GM21576 (cell line): ENCODE results near the gene RPS26.
"Not testable (repeated sequence)": the region's sequence is repeated elsewhere in the genome, so short reads cannot be mapped to it uniquely, and the experiment has no call there.

Experiments
- ATAC-seq: cut with Tn5 transposase; IDR thresholded peaks from one replicate; pipeline ENCODE4 v1.9.1; 2021; ENCODE audit warnings: mild to moderate bottlenecking, moderate library complexity; ENCODE audit not compliant: unreplicated experiment

The RPS26 gene

DNA sequence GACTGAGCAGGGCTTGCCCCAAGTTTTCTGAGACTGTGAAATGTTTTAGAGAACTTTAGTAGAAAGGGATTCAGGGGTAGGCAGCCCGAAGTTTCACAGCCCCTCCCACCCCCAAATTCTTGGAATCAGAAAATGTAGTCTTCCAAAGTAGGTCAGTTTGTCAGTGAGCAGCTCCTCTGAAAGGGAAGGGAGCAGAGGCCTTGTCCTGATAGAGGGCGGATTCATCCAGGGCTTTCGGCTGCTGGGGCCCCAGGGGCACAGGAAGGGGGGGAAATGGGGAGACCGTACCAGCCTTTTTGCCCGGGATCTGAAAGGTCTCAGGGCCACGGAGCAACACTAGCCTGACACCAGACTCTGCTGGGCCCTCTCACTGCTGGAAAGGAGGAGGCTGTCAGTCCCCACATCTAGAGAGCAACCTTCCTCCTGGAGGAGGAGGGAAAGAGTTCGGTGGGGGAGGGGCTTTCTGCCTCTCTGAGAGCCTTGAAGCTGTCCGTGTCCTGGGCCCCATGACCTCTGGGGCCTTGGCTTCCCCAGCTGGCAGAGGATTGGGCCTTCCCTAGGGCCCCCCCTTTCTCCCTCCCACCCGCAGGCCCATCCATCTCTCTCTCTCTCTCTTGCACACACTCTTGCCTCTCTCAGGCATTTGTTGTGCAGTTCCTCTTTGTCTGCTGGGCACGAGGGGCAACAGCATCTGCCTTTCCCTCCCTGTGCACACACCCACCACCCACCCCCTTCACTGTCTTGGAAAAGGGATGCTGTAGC lies 21.1 kb upstream of the RPS26 start, which contains the start of gene IKZF4:
TSS of gene IKZF4 (plus strand) at position 621 of the 762 bp plus-strand sequence. CDS start 451 bp downstream, outside the sequence.
- no peak for ATAC-seq

DNA sequence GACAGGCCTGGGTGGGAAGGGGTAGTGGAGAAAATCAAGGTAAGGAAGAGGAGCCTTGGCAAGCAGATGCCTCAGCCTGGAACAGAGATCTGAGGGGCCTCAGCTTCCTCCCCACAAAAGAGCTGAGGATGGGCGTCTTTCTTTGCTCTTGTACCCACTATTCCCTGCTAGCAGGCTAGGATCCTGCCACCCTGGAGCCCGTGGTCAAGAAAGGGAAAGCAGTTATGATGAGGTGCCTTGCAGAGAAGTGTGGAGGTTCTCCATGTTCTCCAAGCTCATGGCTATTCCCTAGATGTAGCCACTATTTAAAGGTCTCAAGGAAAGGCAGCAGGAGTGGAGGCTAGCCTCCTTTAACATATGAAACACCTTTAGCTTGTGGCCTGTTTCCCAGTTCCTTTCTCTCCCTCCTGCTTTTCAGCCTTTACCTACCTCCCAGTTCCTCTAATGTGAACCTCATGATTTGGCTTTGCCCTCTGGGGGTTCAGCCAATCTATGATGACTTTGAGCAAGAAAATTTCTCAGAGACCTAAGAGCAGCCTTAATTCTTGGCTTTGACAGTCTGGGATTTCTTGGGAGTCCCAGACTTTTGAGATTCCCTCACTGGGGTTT lies 19.7 kb upstream of the RPS26 start:
- no peak for ATAC-seq

DNA sequence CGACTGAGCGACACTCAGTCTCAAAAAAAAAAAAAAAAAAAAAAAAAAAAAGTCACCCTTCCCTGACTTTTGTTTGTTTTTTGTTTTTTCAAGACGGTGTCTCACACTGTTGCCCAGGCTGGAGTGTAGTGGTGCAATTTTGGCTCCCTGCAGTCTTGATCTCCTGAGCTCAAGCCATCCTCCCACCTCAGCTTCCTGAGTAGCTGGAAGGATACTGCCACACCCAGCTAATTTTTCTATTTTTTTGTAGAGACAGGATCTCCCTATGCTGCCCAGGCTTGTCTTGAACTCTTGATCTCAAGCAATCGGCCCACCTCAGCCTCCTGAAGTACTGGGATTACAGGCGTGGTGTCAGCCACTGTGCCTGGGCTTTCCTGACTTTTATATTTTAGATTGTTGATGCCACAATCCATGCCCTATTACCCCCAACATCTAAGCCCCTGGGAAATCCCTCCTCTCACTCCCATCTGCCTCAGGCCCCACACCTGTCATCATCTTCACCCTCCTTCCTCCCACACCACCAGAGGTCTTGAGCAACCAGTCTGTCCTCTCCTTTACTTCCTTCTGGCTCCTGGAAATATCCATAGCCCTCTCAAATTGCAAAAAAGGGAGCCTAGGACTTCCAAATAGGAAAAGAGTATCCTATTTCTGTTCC lies 13.1 kb upstream of the RPS26 start:
- ATAC-seq = no peak

DNA sequence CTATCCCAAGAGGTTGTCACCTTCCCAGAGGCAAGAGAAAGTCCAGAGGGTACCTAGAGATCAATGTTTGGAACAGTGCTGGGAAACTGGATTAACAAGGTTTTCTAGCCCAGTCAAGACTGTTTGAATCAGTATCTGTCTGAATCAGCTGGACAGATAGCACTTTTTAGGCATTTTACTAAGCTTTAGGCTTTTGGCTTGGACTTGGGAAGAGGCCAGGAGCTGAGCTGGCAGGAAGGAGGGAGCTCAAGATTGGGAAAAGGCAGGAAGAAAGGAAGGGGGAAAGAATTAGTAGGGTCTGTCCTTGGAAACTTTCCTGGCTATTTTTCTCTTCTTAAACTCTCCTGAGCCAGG lies 12.6 kb upstream of the RPS26 start:
- no peak for ATAC-seq

DNA sequence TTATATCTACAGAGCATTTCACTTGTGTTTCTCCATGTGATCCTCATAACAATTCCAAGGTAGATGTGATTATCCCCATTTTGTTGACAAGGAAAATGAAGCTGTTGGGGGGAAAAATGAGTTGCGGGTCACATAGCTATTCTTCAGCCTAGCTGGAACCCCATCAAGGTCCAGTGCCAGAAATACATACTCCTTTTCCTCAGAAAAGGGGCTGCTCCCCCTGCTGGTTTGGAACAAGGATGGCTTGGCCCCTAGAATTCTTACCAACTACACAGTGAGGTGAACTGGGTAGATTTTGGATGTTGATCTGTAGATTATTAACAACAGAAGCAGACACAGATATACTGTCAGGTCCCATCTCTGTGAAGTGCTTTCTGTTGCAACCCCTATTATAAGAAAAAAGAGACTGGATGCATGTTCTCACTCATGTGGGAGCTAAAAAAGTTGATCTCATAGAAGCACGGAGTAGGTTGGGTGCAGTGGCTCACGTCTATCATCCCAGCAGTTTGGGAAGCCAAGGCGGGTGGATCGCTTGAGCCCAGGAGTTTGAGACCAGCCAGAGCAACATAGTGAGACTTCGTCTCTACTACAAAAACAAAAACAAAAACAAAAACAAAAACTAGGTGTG lies 11.9 kb upstream of the RPS26 start:
- ATAC-seq = no peak

DNA sequence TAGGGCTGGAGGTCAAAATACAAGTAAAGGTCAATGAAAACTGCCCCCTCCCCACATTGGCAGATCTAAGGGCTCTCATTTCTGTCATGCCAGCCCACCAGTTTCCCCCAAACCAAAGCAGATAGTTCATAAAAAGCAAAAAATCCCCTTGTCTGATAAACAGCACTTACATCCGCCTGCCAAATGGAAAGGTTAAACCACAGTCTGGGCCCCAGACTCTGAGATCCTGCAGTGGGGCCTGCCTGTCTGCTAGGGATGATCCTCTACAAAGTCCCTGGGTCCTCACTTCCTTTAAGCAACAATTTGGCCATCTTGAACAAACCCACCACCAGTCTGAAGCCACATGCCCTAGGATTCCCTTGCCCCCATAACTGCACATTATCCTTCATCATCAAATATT lies 9.7 kb upstream of the RPS26 start:
- ATAC-seq = no peak

DNA sequence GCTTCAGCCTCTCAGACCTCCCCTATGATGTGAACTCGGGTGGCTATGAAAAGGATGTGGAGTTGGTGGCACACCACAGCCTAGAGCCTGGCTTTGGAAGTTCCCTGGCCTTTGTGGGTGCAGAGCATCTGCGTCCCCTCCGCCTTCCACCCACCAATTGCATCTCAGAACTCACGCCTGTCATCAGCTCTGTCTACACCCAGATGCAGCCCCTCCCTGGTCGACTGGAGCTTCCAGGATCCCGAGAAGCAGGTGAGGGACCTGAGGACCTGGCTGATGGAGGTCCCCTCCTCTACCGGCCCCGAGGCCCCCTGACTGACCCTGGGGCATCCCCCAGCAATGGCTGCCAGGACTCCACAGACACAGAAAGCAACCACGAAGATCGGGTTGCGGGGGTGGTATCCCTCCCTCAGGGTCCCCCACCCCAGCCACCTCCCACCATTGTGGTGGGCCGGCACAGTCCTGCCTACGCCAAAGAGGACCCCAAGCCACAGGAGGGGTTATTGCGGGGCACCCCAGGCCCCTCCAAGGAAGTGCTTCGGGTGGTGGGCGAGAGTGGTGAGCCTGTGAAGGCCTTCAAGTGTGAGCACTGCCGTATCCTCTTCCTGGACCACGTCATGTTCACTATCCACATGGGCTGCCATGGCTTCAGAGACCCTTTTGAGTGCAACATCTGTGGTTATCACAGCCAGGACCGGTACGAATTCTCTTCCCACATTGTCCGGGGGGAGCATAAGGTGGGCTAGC lies 7.0 kb upstream of the RPS26 start:
- no peak for ATAC-seq

DNA sequence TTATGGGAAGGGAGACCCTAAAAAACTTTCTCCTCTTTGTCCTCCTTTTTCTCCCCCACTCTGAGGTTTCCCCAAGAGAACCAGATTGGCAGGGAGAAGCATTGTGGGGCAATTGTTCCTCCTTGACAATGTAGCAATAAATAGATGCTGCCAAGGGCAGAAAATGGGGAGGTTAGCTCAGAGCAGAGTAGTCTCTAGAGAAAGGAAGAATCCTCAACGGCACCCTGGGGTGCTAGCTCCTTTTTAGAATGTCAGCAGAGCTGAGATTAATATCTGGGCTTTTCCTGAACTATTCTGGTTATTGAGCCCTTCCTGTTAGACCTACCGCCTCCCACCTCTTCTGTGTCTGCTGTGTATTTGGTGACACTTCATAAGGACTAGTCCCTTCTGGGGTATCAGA lies 4.6 kb upstream of the RPS26 start:
- ATAC-seq = no peak

DNA sequence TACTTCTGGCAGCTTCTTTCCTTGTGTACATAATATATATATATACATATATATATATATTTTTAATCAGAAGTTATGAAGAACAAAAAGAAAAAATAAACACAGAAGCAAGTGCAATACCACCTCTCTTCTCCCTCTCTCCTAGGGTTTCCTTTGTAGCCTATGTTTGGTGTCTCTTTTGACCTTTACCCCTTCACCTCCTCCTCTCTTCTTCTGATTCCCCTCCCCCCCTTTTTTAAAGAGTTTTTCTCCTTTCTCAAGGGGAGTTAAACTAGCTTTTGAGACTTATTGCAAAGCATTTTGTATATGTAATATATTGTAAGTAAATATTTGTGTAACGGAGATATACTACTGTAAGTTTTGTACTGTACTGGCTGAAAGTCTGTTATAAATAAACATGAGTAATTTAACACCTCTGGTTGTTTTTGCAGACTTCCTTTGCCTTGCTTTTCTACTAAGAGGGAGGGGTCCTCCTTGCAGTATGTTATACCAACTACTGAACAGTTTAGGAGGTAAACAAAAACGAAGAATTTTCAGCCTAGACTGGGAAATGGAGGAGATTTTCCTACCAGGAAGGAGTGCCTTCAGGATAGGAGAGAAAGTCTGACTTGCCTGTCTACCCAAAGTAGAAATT lies 3.6 kb upstream of the RPS26 start:
- no peak for ATAC-seq

DNA sequence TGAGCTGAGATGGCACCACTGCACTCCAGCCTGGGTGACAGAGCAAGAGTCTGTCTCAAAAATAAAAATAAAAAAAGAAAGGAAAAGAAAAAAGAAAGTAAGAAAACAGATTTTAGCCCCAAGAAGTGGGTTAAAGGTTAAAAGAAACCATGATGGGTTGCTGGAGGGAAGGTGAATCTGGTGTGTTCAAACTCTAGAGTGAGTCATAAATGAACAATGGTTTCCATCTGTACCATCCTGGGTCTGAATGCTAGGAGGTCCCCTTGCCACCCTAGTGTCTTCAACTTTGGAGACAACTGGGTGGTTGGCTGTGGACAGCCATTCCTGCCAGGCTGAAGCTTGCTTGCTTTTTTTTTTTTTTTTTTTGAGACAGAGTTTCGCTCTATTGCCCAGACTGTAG lies 1.6 kb upstream of the RPS26 start:
- ATAC-seq = no peak

DNA sequence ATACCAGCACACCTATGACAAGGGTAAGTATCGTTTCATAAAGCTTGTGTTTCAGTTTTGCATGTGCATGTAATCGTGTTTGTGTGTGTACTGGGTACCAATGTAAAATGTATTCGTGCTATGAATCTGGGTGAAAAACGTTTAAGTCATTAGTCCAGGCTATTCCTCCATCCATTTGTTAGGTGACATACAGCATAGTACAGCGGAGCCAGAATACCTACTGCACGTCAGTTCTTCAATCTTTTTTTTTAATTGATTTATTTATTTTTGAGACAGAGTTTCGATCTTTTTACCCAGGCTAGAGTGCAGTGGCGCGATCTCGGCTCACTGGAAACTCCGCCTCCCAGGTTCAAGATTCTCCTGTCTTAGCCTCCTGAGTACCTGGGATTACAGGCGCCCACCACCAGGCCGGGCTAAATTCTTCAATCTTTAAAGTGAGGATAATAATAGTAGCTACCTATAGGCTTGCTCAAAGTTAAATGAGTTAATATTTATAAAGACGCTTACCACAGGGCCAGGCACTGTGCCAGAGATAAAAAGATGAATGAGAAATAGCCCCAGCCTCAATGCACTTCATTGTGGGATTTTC lies 661 bp upstream of the RPS26 start:
- ATAC-seq = no peak

DNA sequence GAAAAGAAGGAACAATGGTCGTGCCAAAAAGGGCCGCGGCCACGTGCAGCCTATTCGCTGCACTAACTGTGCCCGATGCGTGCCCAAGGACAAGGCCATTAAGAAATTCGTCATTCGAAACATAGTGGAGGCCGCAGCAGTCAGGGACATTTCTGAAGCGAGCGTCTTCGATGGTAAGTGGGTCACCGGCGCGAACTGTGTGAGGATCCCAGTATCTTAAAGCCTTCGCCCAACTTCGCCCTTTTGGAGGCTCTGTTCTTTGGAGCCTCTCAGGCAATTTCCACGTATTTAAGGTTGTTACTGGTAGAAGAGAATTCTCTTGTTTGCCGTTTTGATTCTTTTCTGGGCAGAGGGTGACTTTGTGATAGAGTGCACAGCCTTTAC lies 704 bp downstream of the RPS26 start:
- ATAC-seq = not testable (repeated sequence)

DNA sequence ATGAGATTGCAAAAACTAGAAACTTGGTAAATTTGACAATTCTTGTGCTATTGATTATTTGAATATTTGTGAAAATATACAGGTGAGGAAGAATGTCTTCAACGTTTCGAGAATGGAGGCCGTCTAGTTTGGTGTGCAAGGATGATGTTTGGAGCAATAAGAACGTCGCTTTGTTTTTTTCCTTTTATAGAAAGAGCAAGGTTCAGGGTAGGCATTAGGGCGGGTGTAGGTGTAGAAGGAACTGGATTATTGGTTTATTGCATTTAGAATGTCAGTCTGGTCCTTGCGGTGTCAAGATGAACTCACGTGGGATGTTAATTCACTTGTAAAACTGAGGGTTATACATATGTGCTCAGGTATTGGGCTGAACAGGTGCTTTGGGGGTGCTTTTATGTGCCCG lies 1.1 kb downstream of the RPS26 start:
- no peak for ATAC-seq

DNA sequence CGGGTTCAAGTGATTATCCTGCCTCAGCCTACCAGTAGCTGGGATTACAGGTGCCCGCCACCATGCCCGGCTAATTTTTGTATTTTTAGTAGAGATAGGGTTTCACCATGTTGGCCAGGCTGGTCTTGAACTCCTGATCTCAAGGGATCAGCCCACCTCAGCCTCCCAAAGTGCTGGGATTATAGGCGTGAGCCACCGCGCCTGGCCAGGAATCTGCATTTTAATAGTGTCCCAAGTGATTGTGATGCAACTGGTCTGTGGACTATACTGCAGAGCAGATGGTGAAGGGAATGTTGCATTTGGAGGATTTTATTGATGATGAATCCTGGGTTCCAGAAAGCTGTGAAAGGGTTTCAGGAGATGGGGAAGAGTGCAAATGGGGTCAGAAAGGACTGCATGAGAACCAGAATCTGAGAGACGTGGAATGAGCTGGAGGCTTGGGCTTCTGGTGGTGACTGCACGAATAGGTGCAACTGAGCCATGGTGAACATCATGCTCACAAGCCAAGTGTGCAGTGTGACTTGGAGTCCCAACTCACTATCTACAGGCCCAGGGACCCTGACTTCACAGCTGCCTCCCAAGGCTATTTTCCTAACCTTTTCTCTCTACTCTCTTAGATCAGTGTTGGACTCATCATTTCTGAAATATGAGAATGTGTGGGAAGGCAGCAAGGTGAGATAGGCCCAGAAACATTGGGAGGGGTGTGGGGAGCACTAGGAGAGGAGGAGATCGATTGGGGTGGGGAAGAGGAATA lies 4.5 kb downstream of the RPS26 start:
- no peak for ATAC-seq

DNA sequence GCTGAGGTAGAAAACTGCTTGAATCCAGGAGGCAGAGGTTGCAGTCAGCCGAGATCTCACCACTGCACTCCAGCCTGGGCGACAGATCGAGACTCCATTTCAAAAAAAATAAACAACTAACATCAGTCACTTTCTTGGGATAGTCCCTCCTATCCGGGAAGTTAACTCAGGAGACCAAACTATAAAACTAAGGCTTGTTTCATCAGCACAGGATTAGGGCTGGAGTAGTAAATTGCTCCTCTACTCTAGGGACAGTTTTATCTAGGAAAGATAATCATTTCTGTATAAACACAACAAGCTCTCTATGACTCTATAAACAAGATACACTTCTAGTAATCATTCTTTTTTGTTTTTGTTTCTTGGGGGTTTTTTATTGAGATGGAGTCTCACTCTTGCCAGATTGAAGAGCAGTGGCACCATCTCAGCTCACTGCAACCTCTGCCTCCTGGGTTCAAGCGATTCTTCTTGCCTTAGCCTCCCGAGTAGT lies 11.7 kb downstream of the RPS26 start:
- no peak for ATAC-seq

DNA sequence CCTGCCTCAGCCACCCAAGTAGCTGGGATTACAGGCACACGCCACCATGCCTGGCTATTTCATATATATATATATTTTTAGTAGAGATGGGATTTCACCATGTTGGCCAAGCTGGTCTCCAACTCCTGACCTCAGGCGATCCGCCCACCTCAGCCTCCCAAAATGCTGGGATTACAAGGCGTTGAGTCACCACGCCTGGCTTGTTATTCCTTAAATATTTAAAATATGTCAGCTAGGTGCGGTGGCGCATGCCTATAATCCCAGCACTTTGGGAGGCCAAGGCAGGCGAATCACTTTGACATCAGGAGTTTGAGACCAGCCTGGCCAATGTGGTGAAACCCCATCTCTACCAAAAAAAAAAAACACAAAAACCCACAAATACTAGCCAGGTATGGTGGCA lies 18.2 kb downstream of the RPS26 start:
- ATAC-seq = not testable (repeated sequence)

DNA sequence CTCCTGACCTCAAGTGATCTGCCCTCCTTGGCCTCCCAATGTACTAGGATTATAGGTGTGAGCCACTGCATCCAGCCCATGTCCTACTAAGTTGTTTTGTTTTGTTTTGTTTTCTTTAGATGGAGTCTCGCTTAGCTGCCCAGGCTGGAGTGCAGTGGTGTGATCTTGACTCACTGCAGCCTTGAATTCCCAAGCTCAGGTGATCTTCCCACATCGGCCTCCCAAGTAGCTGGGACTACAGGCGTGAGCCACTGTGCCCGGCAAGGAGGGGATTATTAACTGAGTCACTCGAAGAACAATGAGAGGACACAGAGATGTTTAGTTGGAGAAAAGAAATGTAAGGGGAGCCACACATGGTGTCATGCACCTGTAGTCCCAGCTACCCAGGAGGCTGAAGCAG lies 20.3 kb downstream of the RPS26 start:
- ATAC-seq = no peak

DNA sequence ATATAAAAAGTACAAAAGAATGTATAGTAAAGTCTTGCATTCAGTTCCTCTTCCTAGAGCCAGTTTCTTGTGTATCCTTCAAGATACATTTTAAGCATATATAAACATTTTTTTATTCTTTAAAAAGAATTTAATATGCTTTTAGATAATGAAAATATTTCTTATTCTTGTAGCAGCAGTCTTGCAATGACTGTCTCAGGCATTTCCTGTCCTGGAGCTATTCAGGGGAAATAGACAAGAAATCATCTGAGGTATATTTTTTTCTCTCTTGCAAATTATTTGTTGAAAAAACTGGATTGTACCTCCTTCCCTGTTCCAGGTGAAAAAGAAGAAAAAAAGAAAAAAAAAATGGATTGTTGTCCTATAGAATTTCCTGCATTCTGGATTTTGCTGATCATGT lies 21.3 kb downstream of the RPS26 start:
- no peak for ATAC-seq

DNA sequence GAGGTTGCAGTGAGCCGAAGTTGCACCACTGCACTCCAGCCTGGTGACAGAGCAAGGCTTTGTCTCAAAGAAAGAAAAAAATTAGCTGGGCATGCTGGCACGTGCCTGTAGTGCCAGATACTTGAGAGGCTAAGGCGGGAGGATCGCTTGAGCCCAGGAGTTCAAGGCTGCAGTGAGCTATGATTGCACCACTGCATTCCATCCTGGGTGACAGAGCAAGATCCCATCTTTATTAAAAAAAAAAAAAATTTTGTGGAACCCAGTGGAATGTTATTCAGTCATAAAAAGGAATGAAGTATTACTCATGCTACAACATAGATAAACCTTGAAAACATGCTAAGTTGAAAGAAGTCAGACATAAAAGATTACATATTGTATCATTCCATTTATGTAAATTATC lies 29.9 kb downstream of the RPS26 start:
- ATAC-seq = no peak
